Glutamatergic neuron (in vitro differentiated cells): ENCODE data around the gene ZZZ3. TPM values are rescaled to one million over a fixed set of nuclear protein-coding genes. Genes with fewer than 3 reads are reported as not detected.
"Not testable (repeated sequence)": the region's sequence is repeated elsewhere in the genome, so short reads cannot be mapped to it uniquely, and the experiment has no call there.

Source experiments
- DNase-seq: peaks from one replicate; pipeline ENCODE4 v3.0.0; 2022
- H3K27ac Mint-ChIP-seq: one replicate; pipeline ENCODE4 v1.8.0; 2020; ENCODE audit warnings: mild to moderate bottlenecking, mixed read lengths, inconsistent platforms; ENCODE audit not compliant: unreplicated experiment
- H3K27me3 Mint-ChIP-seq: one replicate; pipeline ENCODE4 v1.8.0; 2020; ENCODE audit warnings: mild to moderate bottlenecking, moderate library complexity, mixed read lengths, inconsistent platforms; ENCODE audit not compliant: unreplicated experiment
- H3K36me3 Mint-ChIP-seq: one replicate; pipeline ENCODE4 v1.8.0; 2020; ENCODE audit warnings: mild to moderate bottlenecking, mixed read lengths, inconsistent platforms; ENCODE audit not compliant: unreplicated experiment
- H3K4me1 Mint-ChIP-seq: one replicate; pipeline ENCODE4 v1.8.0; 2020; ENCODE audit warnings: mild to moderate bottlenecking, low read depth, mixed read lengths, inconsistent platforms; ENCODE audit not compliant: unreplicated experiment
- H3K4me3 Mint-ChIP-seq: one replicate; pipeline ENCODE4 v1.8.0; 2020; ENCODE audit warnings: mild to moderate bottlenecking, mixed read lengths, inconsistent platforms; ENCODE audit not compliant: unreplicated experiment
- H3K9me3 Mint-ChIP-seq: one replicate; pipeline ENCODE4 v1.8.0; 2020; ENCODE audit warnings: mild to moderate bottlenecking, moderate library complexity, mixed read lengths, inconsistent platforms; ENCODE audit not compliant: unreplicated experiment
- CTCF ChIP-seq: fragments of 200-600 bp; sonication (generic); IDR thresholded peaks from one replicate; pipeline ENCODE4 v1.5.0; 2021; ENCODE audit not compliant: partially characterized antibody, unreplicated experiment
- total RNA-seq: library from RNA; stranded (reverse); fragmentation: NEBNext Ultra II Directional; extraction: Animal tissue kit (Norgen Biotek cat#: 25700); gene quantifications from one replicate; pipeline ENCODE4 v1.2.1, GENCODE V29; 2021; ENCODE audit not compliant: unreplicated experiment

The ZZZ3 gene
- total RNA-seq, 1 donor from 2014 or later = 36.7 TPM

- Mint-ChIP-seq H3K9me3 (peaks cover 11% of the 10 kb centered on the region), H3K27ac (no peak overlapping the region), H3K27me3 (peaks cover 16% of the 10 kb centered on the region), H3K4me3 (no peak overlapping the region), H3K4me1 (peaks cover 9% of the 10 kb centered on the region), H3K36me3 (no peaks in the 10 kb centered on the region)
- DNase-seq = no peak
- no peak for TF ChIP-seq CTCF
Observed at GRCh38 chr1:77678660-77679610, 3.5 kb downstream of the ZZZ3 start.

GRCh38 chr1:77674807-77675206 is 7.7 kb downstream of the ZZZ3 start:
- not testable (repeated sequence) for H3K27me3 Mint-ChIP-seq, H3K4me3 Mint-ChIP-seq, H3K36me3 Mint-ChIP-seq, H3K9me3 Mint-ChIP-seq, DNase-seq, H3K27ac Mint-ChIP-seq
- H3K4me1 Mint-ChIP-seq = peaks cover 14% of the 10 kb centered on the region

- DNase-seq = no peak
- no peaks in the 10 kb centered on the region for H3K27me3 Mint-ChIP-seq
- no peak overlapping the region for H3K27ac Mint-ChIP-seq
- H3K36me3 Mint-ChIP-seq = no peaks in the 10 kb centered on the region
- peaks cover 14% of the 10 kb centered on the region for H3K4me1 Mint-ChIP-seq
- TF ChIP-seq CTCF = no peak
- H3K4me3 Mint-ChIP-seq = no peak overlapping the region
- H3K9me3 Mint-ChIP-seq = no peaks in the 10 kb centered on the region
Observed at GRCh38 chr1:77673716-77674355, 8.6 kb downstream of the ZZZ3 start.

GRCh38 chr1:77673030-77673429 is 9.4 kb downstream of the ZZZ3 start:
- no peak for DNase-seq
- Mint-ChIP-seq H3K4me1 (peaks cover 10% of the 10 kb centered on the region), H3K36me3 (no peaks in the 10 kb centered on the region), H3K4me3 (no peak overlapping the region), H3K9me3 (no peaks in the 10 kb centered on the region), H3K27me3 (no peaks in the 10 kb centered on the region), H3K27ac (no peak overlapping the region)
- TF ChIP-seq CTCF = no peak

GRCh38 chr1:77672374-77672773 is 10.1 kb downstream of the ZZZ3 start:
- no peak for TF ChIP-seq CTCF
- H3K4me1 Mint-ChIP-seq = peaks cover 10% of the 10 kb centered on the region
- H3K4me3 Mint-ChIP-seq = no peak overlapping the region
- H3K9me3 Mint-ChIP-seq = no peaks in the 10 kb centered on the region
- no peaks in the 10 kb centered on the region for H3K27me3 Mint-ChIP-seq
- H3K27ac Mint-ChIP-seq = no peak overlapping the region
- DNase-seq = no peak
- H3K36me3 Mint-ChIP-seq = no peaks in the 10 kb centered on the region
